Peyer's patch (tissue), 4 donors: Measurements from ENCODE around the gene ELAVL1. TPM values are rescaled to one million over a fixed set of nuclear protein-coding genes. Genes with fewer than 3 reads are reported as not detected.

Experiments
- DNase-seq, 3 donors: peaks; one replicate each; pipeline ENCODE4 v3.0.0-alpha.2; 2017 to 2019
- H3K27ac ChIP-seq, 4 donors: fragments of 200-600 bp; sonication (generic); one replicate each; pipeline ENCODE4 v1.5.1; 2016 to 2019
- H3K27me3 ChIP-seq, 2 donors: fragments of 200-600 bp; sonication (generic); one replicate each; pipeline ENCODE4 v1.5.1; 2019
- H3K36me3 ChIP-seq, 3 donors: fragments of 200-600 bp; sonication (generic); one replicate each; pipeline ENCODE4 v1.5.1; 2016 to 2019
- H3K4me1 ChIP-seq, 4 donors: fragments of 200-600 bp; sonication (generic); one replicate each; pipeline ENCODE4 v1.5.1; 2016 to 2019
- H3K4me3 ChIP-seq, 4 donors: fragments of 200-600 bp; sonication (generic); 1 replicate in 3 of 4; 2 replicates in 1 of 4; pipeline ENCODE4 v1.5.1; 2016 to 2019; ENCODE audit warnings: mild to moderate bottlenecking in 1 of 4
- H3K9me3 ChIP-seq, 4 donors: fragments of 200-600 bp; sonication (generic); one replicate each; pipeline ENCODE4 v1.5.1; 2016 to 2019; ENCODE audit warnings: mild to moderate bottlenecking in 1 of 4
- CTCF ChIP-seq, 6 experiments: fragments of 450-650 bp in 4 of 6; fragments of 200-600 bp in 2 of 6; sonication (generic) in 1 of 6; IDR thresholded peaks; one replicate each; pipeline ENCODE4 v1.5.1; 2017 to 2019; ENCODE audit warnings: antibody characterized with exemption in 6 of 6, mild to moderate bottlenecking in 3 of 6, moderate library complexity in 1 of 6
- POLR2A ChIP-seq, 2 donors: fragments of 450-650 bp; IDR thresholded peaks; one replicate each; pipeline ENCODE4 v1.5.1; 2017; ENCODE audit warnings: antibody characterized with exemption in 2 of 2, mild to moderate bottlenecking in 2 of 2, moderate library complexity in 2 of 2
- total RNA-seq, 4 donors: library from RNA; depleted of rRNA; stranded (reverse); fragments of >200 nt; gene quantifications; one replicate each; pipeline ENCODE4 v1.1.0, GENCODE V29; 2016

The ELAVL1 gene
- total RNA-seq, 4 donors from 2014 or later = 21.0 to 41.7 (median 25.9) TPM

- no peak overlapping the region for H3K27ac ChIP-seq
- no peaks in the 10 kb centered on the region for H3K9me3 ChIP-seq
- H3K27me3 ChIP-seq = no peaks in the 10 kb centered on the region
- TF ChIP-seq POLR2A (IDR thresholded peaks at IDR 0.05) (no peak), CTCF (IDR thresholded peaks at IDR 0.05) (no peak)
- peaks cover 0 to 87% (median 4%) of the 10 kb centered on the region in 3 donors for H3K36me3 ChIP-seq
- H3K4me3 ChIP-seq = no peak overlapping the region
- no peaks in the 10 kb centered on the region for H3K4me1 ChIP-seq
- no peak for DNase-seq
Observed at GRCh38 chr19:7933828-7934725, 71.4 kb downstream of the ELAVL1 start.

GRCh38 chr19:7933411-7933810 lies 72.0 kb downstream of the ELAVL1 start:
- H3K27me3 ChIP-seq = no peaks in the 10 kb centered on the region
- peak in 1 of 6 experiments; percentile 5 for TF ChIP-seq CTCF (IDR thresholded peaks at IDR 0.05)
- no peak for TF ChIP-seq POLR2A (IDR thresholded peaks at IDR 0.05)
- peaks cover 0 to 81% (median 4%) of the 10 kb centered on the region in 3 donors for H3K36me3 ChIP-seq
- H3K4me1 ChIP-seq = no peaks in the 10 kb centered on the region
- DNase-seq = no peak
- no peaks in the 10 kb centered on the region for H3K9me3 ChIP-seq
- no peak overlapping the region for H3K27ac ChIP-seq
- H3K4me3 ChIP-seq = no peak overlapping the region

GRCh38 chr19:7932930-7933300 lies 72.5 kb downstream of the ELAVL1 start:
- Histone ChIP-seq H3K4me3 (no peak overlapping the region), H3K9me3 (no peaks in the 10 kb centered on the region), H3K27ac (no peak overlapping the region), H3K27me3 (no peaks in the 10 kb centered on the region), H3K36me3 (peaks cover 0 to 77% (median 4%) of the 10 kb centered on the region in 3 donors), H3K4me1 (no peaks in the 10 kb centered on the region)
- DNase-seq = no peak
- TF ChIP-seq CTCF (IDR thresholded peaks at IDR 0.05) = no peak
- no peak for TF ChIP-seq POLR2A (IDR thresholded peaks at IDR 0.05)

GRCh38 chr19:7932276-7932929 lies 73.0 kb downstream of the ELAVL1 start:
- Histone ChIP-seq H3K36me3 (peaks cover 0 to 72% (median 4%) of the 10 kb centered on the region in 3 donors), H3K4me1 (no peaks in the 10 kb centered on the region), H3K27me3 (no peaks in the 10 kb centered on the region), H3K27ac (no peak overlapping the region), H3K4me3 (no peak overlapping the region), H3K9me3 (no peaks in the 10 kb centered on the region)
- no peak for DNase-seq
- TF ChIP-seq POLR2A (IDR thresholded peaks at IDR 0.05) (no peak), CTCF (IDR thresholded peaks at IDR 0.05) (no peak)

- Histone ChIP-seq H3K9me3 (no peaks in the 10 kb centered on the region), H3K27me3 (no peaks in the 10 kb centered on the region), H3K36me3 (peaks cover 0 to 68% (median 4%) of the 10 kb centered on the region in 3 donors), H3K27ac (peak overlapping the region in 1 of 4 donors; percentile 42), H3K4me3 (no peak overlapping the region), H3K4me1 (peaks cover 0 to 5% (median under 1%) of the 10 kb centered on the region in 4 donors)
- TF ChIP-seq CTCF (IDR thresholded peaks at IDR 0.05) = no peak
- TF ChIP-seq POLR2A (IDR thresholded peaks at IDR 0.05) = no peak
- DNase-seq = no peak
Observed at GRCh38 chr19:7931221-7932061, 74.0 kb downstream of the ELAVL1 start.
